GM12878 (cell line): ENCODE results near the gene CEBPB. TPM values are rescaled to one million over a fixed set of nuclear protein-coding genes. Genes with fewer than 3 reads are reported as not detected.

Experiments used
- ATAC-seq: fragments of 200-7000 bp; cut with Tn5 transposase; 3 replicates; pipeline ENCODE4 v1.9.1; 2020; ENCODE audit warnings: mild to moderate bottlenecking, moderate library complexity
- BruUV-seq: library from RNA; stranded (reverse); fragments of 400-500 nt; replicated peaks from 2 replicates; lab custom pipeline; 2021; lab: Mats Ljungman, UMichigan
- CTCF ChIA-PET: fragments of 300-600 bp; sonication (Branson Sonifier 250); formaldehyde crosslinking; extraction: SDS; loops from one replicate; lab custom pipeline; 2021; ENCODE audit warnings: inconsistent platforms; lab: Yijun Ruan, JAX
- POLR2A ChIA-PET: fragments of 350-600 bp; formaldehyde crosslinking; extraction: SDS; loops from one replicate; lab custom pipeline; 2021; ENCODE audit warnings: inconsistent platforms; lab: Charles Lee
- RAD21 ChIA-PET: fragments of 300-600 bp; sonication (Branson Sonifier 250); formaldehyde crosslinking; loops from one replicate; lab custom pipeline; 2023; ENCODE audit warnings: antibody characterized with exemption; ENCODE audit not compliant: unreplicated experiment; lab: Charles Lee
- SMC1A ChIA-PET: fragments of 300-600 bp; sonication (Branson Sonifier 250); formaldehyde crosslinking; loops from one replicate; lab custom pipeline; 2023; ENCODE audit not compliant: unreplicated experiment, uncharacterized antibody; lab: Charles Lee
- DNase-seq: peaks from one replicate; pipeline ENCODE4 v3.0.0-alpha.2; 2011; ENCODE audit warnings: low read depth, low spot score
- FAIRE-seq: peaks from 3 replicates; lab custom pipeline; 2011; peaks lifted over from hg19 to GRCh38; lab: Jason Lieb, UNC
- H2AFZ ChIP-seq: 2 replicates; pipeline ENCODE4 v1.6.0; 2011; ENCODE audit warnings: low read depth, low read length, control low read depth; ENCODE audit not compliant: control insufficient read depth
- H3K27ac ChIP-seq: 2 replicates; pipeline ENCODE4 v1.5.1; 2011; ENCODE audit warnings: control low read depth; ENCODE audit not compliant: control insufficient read depth, insufficient read depth
- H3K27me3 ChIP-seq, 2 experiments: replicated peaks in 1 of 2; 2 replicates each; pipeline versions ENCODE4 v1.6.0 to v1.6.1; 2011; ENCODE audit warnings: low read length in 1 of 2; ENCODE audit not compliant: control insufficient read depth in 2 of 2, insufficient read depth in 2 of 2
- H3K36me3 ChIP-seq, 2 experiments: 2 replicates each; pipeline ENCODE4 v1.5.1; 2011; ENCODE audit warnings: low read length in 1 of 2; ENCODE audit not compliant: control insufficient read depth in 2 of 2, insufficient read depth in 2 of 2
- H3K4me1 ChIP-seq: 2 replicates; pipeline ENCODE4 v1.6.1; 2011; ENCODE audit warnings: mild to moderate bottlenecking, low read length, moderate library complexity, mixed read lengths; ENCODE audit not compliant: control insufficient read depth, insufficient read depth
- H3K4me2 ChIP-seq: 2 replicates; pipeline ENCODE4 v1.6.0; 2011; ENCODE audit warnings: control low read depth; ENCODE audit not compliant: control insufficient read depth, insufficient read depth
- H3K4me3 ChIP-seq: fragments of 200-600 bp; sonication (generic); 2 replicates; pipeline ENCODE4 v1.5.1; 2016
- H3K79me2 ChIP-seq: 2 replicates; pipeline ENCODE4 v1.6.0; 2011; ENCODE audit warnings: low read length; ENCODE audit not compliant: control insufficient read depth, insufficient read depth
- H3K9ac ChIP-seq: 2 replicates; pipeline ENCODE4 v1.8.0; 2011; ENCODE audit warnings: low read length, control low read depth, mixed read lengths; ENCODE audit not compliant: control insufficient read depth, insufficient read depth
- H3K9me3 ChIP-seq: replicated peaks from 3 replicates; pipeline ENCODE4 v1.5.1; 2011; ENCODE audit warnings: mild to moderate bottlenecking, low read length; ENCODE audit not compliant: control insufficient read depth, insufficient read depth
- H4K20me1 ChIP-seq: 2 replicates; pipeline ENCODE4 v1.6.0; 2011; ENCODE audit not compliant: control insufficient read depth, insufficient read depth
- BRCA1 ChIP-seq: IDR thresholded peaks from 2 replicates; pipeline ENCODE4 v1.6.1; 2011; ENCODE audit warnings: low read depth, low read length, improper control_type of control experiment
- CHD4 ChIP-seq: fragments of 200-600 bp; sonication (generic); IDR thresholded peaks from 2 replicates; pipeline ENCODE4 v1.6.1; 2016; ENCODE audit warnings: mild to moderate bottlenecking
- EED ChIP-seq: sonication (generic); IDR thresholded peaks from 2 replicates; pipeline ENCODE4 v1.6.1; 2016; ENCODE audit warnings: antibody characterized with exemption, low read depth
- EZH2 ChIP-seq: IDR thresholded peaks from 2 replicates; pipeline ENCODE4 v1.6.1; 2012; ENCODE audit warnings: low read depth, mild to moderate bottlenecking, control low read depth, inconsistent platforms, low read length, borderline replicate concordance; ENCODE audit not compliant: control insufficient read depth
- FOXM1 ChIP-seq: IDR thresholded peaks from 2 replicates; pipeline ENCODE4 v1.6.1; 2012; ENCODE audit warnings: low read depth, mild to moderate bottlenecking, inconsistent platforms, low read length, moderate library complexity
- IKZF1 ChIP-seq: fragments of 450-650 bp; conservative IDR thresholded peaks from 2 replicates; pipeline ENCODE4 v1.6.1; 2017; ENCODE audit warnings: antibody characterized with exemption, mild to moderate bottlenecking
- KAT2A ChIP-seq: conservative IDR thresholded peaks from 2 replicates; pipeline ENCODE4 v1.6.1; 2011; ENCODE audit warnings: low read depth, low read length; ENCODE audit not compliant: control insufficient read depth
- MYC ChIP-seq: IDR thresholded peaks from 2 replicates; pipeline ENCODE4 v1.6.1; 2011; ENCODE audit warnings: mild to moderate bottlenecking, low read length, moderate library complexity, inconsistent platforms; ENCODE audit not compliant: insufficient read depth, insufficient replicate concordance, insufficient read length, severe bottlenecking
- RB1 ChIP-seq: fragments of 450-650 bp; formaldehyde crosslinking; IDR thresholded peaks from 2 replicates; pipeline ENCODE4 v1.6.1; 2017; ENCODE audit warnings: mild to moderate bottlenecking, borderline replicate concordance
- SMARCA5 ChIP-seq: fragments of 450-650 bp; IDR thresholded peaks from 2 replicates; pipeline ENCODE4 v1.6.1; 2017; ENCODE audit warnings: mild to moderate bottlenecking
- SMC3 ChIP-seq: IDR thresholded peaks from 2 replicates; pipeline ENCODE4 v1.6.1; 2011; ENCODE audit warnings: low read length, improper control_type of control experiment, borderline replicate concordance
- SP1 ChIP-seq: IDR thresholded peaks from one replicate; pipeline ENCODE4 v1.6.1; 2011; ENCODE audit warnings: low read depth, low read length
- STAT3 ChIP-seq: IDR thresholded peaks from 2 replicates; pipeline ENCODE4 v1.6.1; 2011; ENCODE audit warnings: low read depth, low read length, improper control_type of control experiment
- YY1 ChIP-seq: IDR thresholded peaks from 2 replicates; pipeline ENCODE4 v1.6.1; 2011; ENCODE audit warnings: low read depth, mild to moderate bottlenecking, low read length
- WGBS: methylation state at CpG from one replicate; pipeline ENCODE4 v1.1.6; 2016; ENCODE audit warnings: low lambda C conversion rate; ENCODE audit not compliant: insufficient replicate concordance, insufficient coverage; ENCODE audit errors: missing lambda C conversion rate; 5-methylcytosine and 5-hydroxymethylcytosine counted together
- in situ Hi-C: fragments of 300-500 bp; cut with MboI; formaldehyde crosslinking; loops from 9 replicates; pipeline ENCODE4 v1.14.3; 2018; ENCODE audit warnings: mixed read lengths
- intact Hi-C: fragments of 100-400 bp; cut with micrococcal nuclease; formaldehyde crosslinking; loops from one replicate; pipeline ENCODE4 v1.14.2; 2022; ENCODE audit not compliant: unreplicated experiment
- polyA plus RNA-seq, 11 experiments: library from polyadenylated mRNA; depleted of rRNA in 4 of 11; unstranded in 6 of 11; stranded (reverse) in 5 of 11; fragments of >200 nt; fragmentation: Nextera tagmentation in 4 of 11; fragmentation: Illumina TruSeq in 1 of 11; extraction: Ambion mirVana in 4 of 11; extraction: Trizol in 1 of 11; gene quantifications; 1 replicate in 1 of 11; 2 replicates in 10 of 11; pipeline versions ENCODE4 v1.2.1 to v1.2.3, GENCODE V29; 2011 to 2016; ENCODE audit warnings: inconsistent platforms in 2 of 11, missing spikeins in 2 of 11, low read depth in 1 of 11
- total RNA-seq, 4 experiments: library from RNA; depleted of rRNA in 3 of 4; stranded (reverse); fragments of >200 nt in 3 of 4; fragmentation: Illumina TruSeq in 1 of 4; extraction: Trizol in 1 of 4; gene quantifications; 2 replicates each; pipeline versions ENCODE4 v1.2.1 to v1.2.3, GENCODE V29; 2013 to 2021
- TF ChIP-seq, protein P1 (sequence below): IDR thresholded peaks from 2 replicates; pipeline ENCODE4 v1.6.1; 2011; ENCODE audit warnings: borderline replicate concordance, low read depth, mild to moderate bottlenecking, moderate library complexity, mixed read lengths, low read length; ENCODE audit not compliant: insufficient read depth; ENCODE audit errors: extremely low read length
- TF ChIP-seq, protein P2 (sequence below), 3 experiments: IDR thresholded peaks in 2 of 3; conservative IDR thresholded peaks in 1 of 3; 2 replicates each; pipeline ENCODE4 v1.5.1; 2011; ENCODE audit warnings: low read depth in 3 of 3, low read length in 3 of 3, mild to moderate bottlenecking in 3 of 3, control low read depth in 2 of 3, moderate library complexity in 2 of 3, inconsistent platforms in 1 of 3, mixed read lengths in 1 of 3; ENCODE audit not compliant: control insufficient read depth in 2 of 3, insufficient read depth in 1 of 3; ENCODE audit errors: extremely low read depth in 1 of 3
- TF ChIP-seq, protein P3 (sequence below): IDR thresholded peaks from 2 replicates; pipeline ENCODE4 v1.6.1; 2011; ENCODE audit warnings: low read depth, mild to moderate bottlenecking, low read length, moderate library complexity, borderline replicate concordance; ENCODE audit errors: extremely low read depth
- TF ChIP-seq, protein P4 (sequence below): IDR thresholded peaks from 2 replicates; pipeline ENCODE4 v1.6.1; 2012; ENCODE audit warnings: low read depth, low read length, improper control_type of control experiment

The CEBPB gene
- total and polyA plus RNA-seq, 10 of the 15 experiments (the other 5 are each of a cell fraction or from before 2014, with no cell fraction given) = 0.18 to 8.8 (median 1.6) TPM

DNA sequence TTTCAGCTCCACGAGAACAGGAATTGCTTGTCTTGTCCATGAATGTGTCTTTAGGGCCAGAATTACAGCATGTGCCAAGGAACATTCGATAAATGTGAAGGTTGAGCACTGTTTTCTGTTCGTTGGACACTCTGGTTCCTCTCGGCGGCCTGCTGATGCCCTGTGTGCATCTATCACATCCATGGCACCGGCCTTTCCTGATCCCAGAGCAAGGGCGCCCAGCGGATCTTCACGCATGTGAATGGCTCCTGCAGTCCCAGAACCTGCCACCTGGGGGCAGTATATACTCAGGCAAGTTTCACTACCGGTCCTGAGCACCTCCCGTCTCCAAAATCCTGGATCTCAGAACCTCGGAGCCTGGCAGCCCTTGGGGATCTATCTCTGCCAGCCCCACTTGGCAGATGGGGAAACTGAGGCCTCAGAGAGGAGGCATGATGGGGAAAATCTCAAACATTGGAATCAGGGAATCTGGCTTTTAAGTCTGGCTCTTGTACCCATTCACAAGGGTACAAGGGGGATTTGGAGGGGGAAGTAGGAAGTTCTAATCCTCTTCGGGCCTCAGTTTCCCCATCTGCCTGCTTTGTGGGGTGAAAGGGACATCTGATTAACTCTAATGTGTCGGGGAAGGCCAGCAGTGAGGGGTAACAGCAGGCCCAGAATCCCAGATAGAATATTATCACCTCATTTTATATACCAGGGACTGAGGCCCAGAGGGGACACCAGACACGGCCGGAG is 4.3 kb upstream of the CEBPB start:
- H3K4me3 ChIP-seq = no peak overlapping the region
- peak; percentile 97 for FAIRE-seq
- 1% methylated on average over 14 of the region's 16 CpGs for WGBS
- SMC1A ChIA-PET = interaction anchor here (0.6 to 6.7 kb wide), 6 partner anchors 62 to 387 kb away, joined by 3 to 60 read pairs (median 3); no protein-coding TSS in a partner anchor
- no peak overlapping the region for H3K9ac ChIP-seq
- no peaks in the 10 kb centered on the region for H3K79me2 ChIP-seq
- peak overlapping the region; percentile 44; the same call in 1 of the 2 replicates for H2AFZ ChIP-seq
- no peaks in the 10 kb centered on the region for H3K27me3 ChIP-seq
- no peaks in the 10 kb centered on the region for H4K20me1 ChIP-seq
- intact Hi-C loops (loop anchor here (1.0 to 10.0 kb wide), 4 partner anchors 274 to 548 kb away; partner anchors contain the start of gene PARD6B), in situ Hi-C loops (loop anchor here (5.0 kb wide), 2 partner anchors 276 to 386 kb away; no protein-coding TSS in a partner anchor)
- CTCF ChIA-PET = interaction anchor here (0.8 to 10.8 kb wide), 12 partner anchors 10 to 563 kb away, joined by 3 to 157 read pairs (median 3); no protein-coding TSS in a partner anchor
- BruUV-seq = no TSS peak
- POLR2A ChIA-PET = interaction anchor here (0.6 kb wide), 1 partner anchor 294 kb away, joined by 8 read pairs; no protein-coding TSS in a partner anchor
- DNase-seq = no peak
- H3K27ac ChIP-seq = no peak overlapping the region
- RAD21 ChIA-PET = interaction anchor here (0.6 to 5.7 kb wide), 2 partner anchors 71 to 277 kb away, joined by 3 to 56 read pairs; no protein-coding TSS in a partner anchor
- no peak overlapping the region for H3K4me2 ChIP-seq
- peak; percentile 51 for ATAC-seq
- H3K4me1 ChIP-seq = no peaks in the 10 kb centered on the region
- no peaks in the 10 kb centered on the region for H3K9me3 ChIP-seq
- no peaks in the 10 kb centered on the region for H3K36me3 ChIP-seq
- TF ChIP-seq YY1 (peak; percentile 78), CHD4 (no peak), IKZF1 (peak; percentile 32; the same call in 1 of the 2 replicates), RB1 (peak; percentile 63; the same call in 1 of the 2 replicates), STAT3 (no peak), BRCA1 (no peak), SP1 (peak; percentile 26), FOXM1 (0 out of 2 replicates have a peak, but pooled peaks have one; percentile 29), MYC (no peak), SMARCA5 (no peak), SMC3 (peak; percentile 97), EED (peak; percentile 47; the same call in 1 of the 2 replicates), KAT2A (no peak), EZH2 (no peak)
- TF ChIP-seq, protein P1, sequence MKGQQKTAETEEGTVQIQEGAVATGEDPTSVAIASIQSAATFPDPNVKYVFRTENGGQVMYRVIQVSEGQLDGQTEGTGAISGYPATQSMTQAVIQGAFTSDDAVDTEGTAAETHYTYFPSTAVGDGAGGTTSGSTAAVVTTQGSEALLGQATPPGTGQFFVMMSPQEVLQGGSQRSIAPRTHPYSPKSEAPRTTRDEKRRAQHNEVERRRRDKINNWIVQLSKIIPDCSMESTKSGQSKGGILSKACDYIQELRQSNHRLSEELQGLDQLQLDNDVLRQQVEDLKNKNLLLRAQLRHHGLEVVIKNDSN = no peak
- TF ChIP-seq, protein P2, sequence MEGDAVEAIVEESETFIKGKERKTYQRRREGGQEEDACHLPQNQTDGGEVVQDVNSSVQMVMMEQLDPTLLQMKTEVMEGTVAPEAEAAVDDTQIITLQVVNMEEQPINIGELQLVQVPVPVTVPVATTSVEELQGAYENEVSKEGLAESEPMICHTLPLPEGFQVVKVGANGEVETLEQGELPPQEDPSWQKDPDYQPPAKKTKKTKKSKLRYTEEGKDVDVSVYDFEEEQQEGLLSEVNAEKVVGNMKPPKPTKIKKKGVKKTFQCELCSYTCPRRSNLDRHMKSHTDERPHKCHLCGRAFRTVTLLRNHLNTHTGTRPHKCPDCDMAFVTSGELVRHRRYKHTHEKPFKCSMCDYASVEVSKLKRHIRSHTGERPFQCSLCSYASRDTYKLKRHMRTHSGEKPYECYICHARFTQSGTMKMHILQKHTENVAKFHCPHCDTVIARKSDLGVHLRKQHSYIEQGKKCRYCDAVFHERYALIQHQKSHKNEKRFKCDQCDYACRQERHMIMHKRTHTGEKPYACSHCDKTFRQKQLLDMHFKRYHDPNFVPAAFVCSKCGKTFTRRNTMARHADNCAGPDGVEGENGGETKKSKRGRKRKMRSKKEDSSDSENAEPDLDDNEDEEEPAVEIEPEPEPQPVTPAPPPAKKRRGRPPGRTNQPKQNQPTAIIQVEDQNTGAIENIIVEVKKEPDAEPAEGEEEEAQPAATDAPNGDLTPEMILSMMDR (IDR thresholded peaks at IDR 0.05 in 2 of 3, conservative IDR thresholded peaks at IDR 0.05 in 1 of 3; ENCODE audit: control insufficient read depth in 2 of 3, extremely low read depth in 1 of 3, insufficient read depth in 1 of 3, low read depth in 3 of 3, low read length in 3 of 3) = peak; percentile 92 to 97 (median 96); a peak in 5 of 6 replicates
- TF ChIP-seq, protein P3, sequence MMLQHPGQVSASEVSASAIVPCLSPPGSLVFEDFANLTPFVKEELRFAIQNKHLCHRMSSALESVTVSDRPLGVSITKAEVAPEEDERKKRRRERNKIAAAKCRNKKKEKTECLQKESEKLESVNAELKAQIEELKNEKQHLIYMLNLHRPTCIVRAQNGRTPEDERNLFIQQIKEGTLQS = no peak
- TF ChIP-seq, protein P4, sequence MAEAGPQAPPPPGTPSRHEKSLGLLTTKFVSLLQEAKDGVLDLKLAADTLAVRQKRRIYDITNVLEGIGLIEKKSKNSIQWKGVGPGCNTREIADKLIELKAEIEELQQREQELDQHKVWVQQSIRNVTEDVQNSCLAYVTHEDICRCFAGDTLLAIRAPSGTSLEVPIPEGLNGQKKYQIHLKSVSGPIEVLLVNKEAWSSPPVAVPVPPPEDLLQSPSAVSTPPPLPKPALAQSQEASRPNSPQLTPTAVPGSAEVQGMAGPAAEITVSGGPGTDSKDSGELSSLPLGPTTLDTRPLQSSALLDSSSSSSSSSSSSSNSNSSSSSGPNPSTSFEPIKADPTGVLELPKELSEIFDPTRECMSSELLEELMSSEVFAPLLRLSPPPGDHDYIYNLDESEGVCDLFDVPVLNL = no peak
